GM12801 (cell line): ENCODE measurements around the gene TBCCD1.

ENCODE experiments used
- CTCF ChIP-seq: IDR thresholded peaks from one replicate; pipeline ENCODE4 v1.5.1; 2011; ENCODE audit warnings: control low read depth; ENCODE audit not compliant: insufficient read length; ENCODE audit errors: extremely low read depth

TBCCD1 gene

GRCh38 chr3:186526256-186526606 is 40.9 kb downstream of the TBCCD1 start:
- no peak for TF ChIP-seq CTCF

- TF ChIP-seq CTCF: no peak
These were observed 41.5 kb downstream of the TBCCD1 start for GRCh38 chr3:186525369-186526255.

GRCh38 chr3:186524616-186525015 is 42.5 kb downstream of the TBCCD1 start:
- TF ChIP-seq CTCF: no peak

GRCh38 chr3:186523434-186523833 is 43.7 kb downstream of the TBCCD1 start:
- no peak for TF ChIP-seq CTCF

- TF ChIP-seq CTCF: no peak
These were observed 44.1 kb downstream of the TBCCD1 start for GRCh38 chr3:186523022-186523421.

GRCh38 chr3:186520957-186521842 is 45.9 kb downstream of the TBCCD1 start:
- no peak for TF ChIP-seq CTCF

- no peak for TF ChIP-seq CTCF
These were observed 46.7 kb downstream of the TBCCD1 start for GRCh38 chr3:186520431-186520830.
